Inflammatory macrophage (primary cell): Measurements from ENCODE around the gene KLHL22.
A peak's percentile ranks its signal among the peaks of the same experiment; 100 is the strongest.

Experiments
- DNase-seq, 2 donors: peaks; one replicate each; pipeline ENCODE4 v3.0.0-alpha.2; 2020 to 2022

KLHL22 gene

GRCh38 chr22:20442485-20443284, 52.9 kb downstream of the KLHL22 start:
- DNase-seq, result no peak

GRCh38 chr22:20441631-20442484, 53.7 kb downstream of the KLHL22 start:
- peak in 1 of 2 donors; percentile 43 for DNase-seq

- DNase-seq, result no peak
Observed at GRCh38 chr22:20440637-20441591, 54.7 kb downstream of the KLHL22 start.

DNA sequence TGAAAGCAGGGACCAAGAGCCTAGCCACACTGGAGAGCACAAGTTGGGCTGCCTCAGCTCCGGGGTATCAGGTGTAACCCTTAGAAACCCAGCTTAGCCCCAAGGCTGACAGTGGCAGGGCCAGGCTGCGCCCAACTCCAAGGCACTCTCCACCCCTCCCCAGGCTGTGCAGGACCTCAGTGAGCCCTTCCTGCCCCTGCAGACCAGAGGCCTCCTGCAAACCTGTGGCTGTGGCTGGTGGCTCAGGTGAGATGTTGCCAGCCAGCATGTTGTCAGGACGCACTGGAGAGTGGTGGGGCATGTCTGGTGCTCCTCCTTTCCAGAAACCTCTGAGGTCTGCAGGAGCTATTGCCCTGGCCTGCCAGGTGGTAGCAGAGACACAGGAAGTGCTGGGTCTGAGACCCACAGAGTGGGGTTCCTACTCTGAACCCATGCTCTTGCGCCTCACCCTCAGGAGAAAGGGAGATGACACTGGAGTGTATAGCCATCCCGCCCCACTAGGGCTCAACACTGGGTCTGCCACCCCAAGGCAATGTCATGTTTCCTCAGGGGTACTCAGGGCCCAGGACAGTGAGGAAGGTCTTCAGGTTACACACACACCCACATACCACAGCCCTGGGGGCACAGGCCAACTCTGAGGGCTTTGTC, 55.5 kb downstream of the KLHL22 start:
- no peak for DNase-seq

- no peak for DNase-seq
Observed at GRCh38 chr22:20439556-20439927, 56.1 kb downstream of the KLHL22 start.

GRCh38 chr22:20438678-20439492, 56.7 kb downstream of the KLHL22 start:
- DNase-seq, result peak; percentile 7 to 24

- DNase-seq, result no peak
Observed at GRCh38 chr22:20438427-20438677, 57.2 kb downstream of the KLHL22 start.

DNA sequence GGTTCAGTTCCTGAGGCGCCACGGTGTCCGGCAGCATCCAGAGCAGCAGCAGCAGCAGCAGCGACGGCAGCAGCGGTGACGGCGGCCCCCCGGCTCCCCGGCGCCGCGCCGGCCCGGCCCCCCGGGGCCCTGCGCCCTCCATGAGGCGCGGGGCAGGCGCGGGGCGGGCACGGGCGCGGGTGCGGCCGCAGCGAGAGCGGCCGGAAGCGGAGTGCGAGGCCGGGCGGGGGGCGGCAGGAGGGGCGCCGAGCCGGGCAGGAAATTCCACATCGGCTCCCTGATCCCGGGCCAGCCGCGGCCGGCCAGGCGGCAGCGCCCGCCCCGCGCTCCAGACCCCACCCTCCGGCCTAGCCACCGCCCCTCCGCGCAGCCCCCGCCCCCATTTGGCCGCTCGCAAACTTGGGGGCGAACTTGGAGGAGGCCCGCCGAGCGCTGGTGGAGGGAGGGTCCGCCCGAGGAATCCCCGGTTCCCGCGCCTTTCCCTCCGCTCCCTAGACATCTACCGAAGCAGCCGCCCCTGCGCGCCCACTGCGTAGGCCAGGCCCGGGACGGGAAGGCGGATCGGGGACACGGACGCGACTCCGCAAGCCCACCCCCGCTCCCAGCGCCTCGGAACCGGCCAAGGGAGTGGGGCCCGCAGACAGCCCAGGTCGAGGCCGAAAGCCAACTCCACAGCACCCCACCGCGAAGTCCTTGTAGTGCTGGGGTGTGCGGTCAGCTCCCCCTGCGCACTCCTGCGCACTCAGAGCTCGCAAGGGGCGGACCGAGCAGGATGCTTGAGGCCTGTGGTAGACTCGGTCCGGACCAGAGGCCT, 57.8 kb downstream of the KLHL22 start, which contains the start of gene SCARF2:
Gene SCARF2, minus strand, starts transcription at position 213 of the 814 bp plus-strand sequence. Its CDS starts 71 bp downstream, at position 142.
- no peak for DNase-seq

GRCh38 chr22:20436768-20437612, 58.6 kb downstream of the KLHL22 start:
- DNase-seq, result no peak

- no peak for DNase-seq
Observed at GRCh38 chr22:20436307-20436767, 59.3 kb downstream of the KLHL22 start.

DNA sequence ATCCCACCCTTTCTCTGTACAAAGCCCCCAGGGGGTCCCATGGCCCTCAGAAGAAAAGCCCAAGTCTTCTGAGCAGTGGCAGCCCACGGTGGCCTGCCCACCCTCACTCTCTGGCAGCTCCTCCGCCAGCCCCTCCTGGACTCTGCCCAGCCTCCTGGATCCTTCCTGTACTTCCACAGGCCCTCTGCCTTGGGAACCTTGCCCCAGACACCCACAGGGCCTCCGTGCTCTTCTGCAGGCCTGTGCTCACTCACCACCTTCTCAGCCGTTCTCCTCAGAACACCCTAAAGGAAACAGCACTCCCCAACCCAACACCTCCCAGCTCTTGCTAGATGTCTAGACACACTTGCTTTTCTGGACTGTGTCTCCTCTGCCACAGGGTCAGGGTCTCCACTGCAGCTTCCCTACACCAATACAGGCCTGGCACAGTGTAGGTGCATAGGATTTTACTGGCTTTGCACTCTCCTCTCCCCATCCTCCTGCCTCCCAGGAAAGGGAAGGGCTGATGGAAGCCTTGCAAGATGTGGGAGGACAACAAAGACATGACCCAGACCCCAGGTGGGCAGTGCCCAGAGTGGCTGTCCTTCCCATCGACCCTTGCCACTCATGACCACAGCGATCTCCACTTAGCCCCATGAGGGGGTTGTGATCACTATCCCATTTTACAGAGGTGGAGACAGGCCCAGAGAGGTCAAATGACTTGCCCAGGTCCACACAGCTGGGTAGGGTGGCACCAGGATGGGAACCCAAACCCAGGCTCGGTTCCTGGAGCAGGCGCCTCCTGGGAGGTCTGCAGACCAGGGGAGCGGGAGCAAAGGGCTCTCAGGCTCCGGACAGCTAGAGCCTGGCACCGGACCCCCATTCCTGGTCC, 59.9 kb downstream of the KLHL22 start:
- DNase-seq, result no peak

GRCh38 chr22:20434773-20435172, 60.8 kb downstream of the KLHL22 start:
- DNase-seq, result no peak

DNA sequence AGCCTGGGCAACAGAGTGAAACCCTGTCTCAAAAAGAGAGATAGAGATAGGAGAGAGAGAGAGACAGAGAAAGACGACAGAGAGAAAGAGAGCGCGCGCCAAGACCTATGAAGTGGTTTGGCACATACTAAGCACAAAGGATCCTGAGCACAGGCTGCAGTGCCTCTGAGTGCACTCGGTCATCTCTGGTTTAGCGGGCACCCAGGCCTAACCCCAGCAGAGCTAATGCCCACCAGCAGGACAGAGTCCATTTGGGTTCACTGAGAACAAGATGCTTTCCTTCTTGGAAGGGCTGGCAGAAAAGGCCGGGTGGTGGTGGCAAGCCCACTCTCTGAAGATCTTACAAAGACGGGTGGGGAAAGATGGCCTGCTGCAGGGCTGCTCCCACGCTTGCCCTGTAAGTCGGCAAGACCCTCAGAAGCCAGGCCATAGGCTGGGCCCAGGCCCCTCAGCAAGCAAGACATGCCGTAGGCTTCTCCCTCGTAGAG, 61.3 kb downstream of the KLHL22 start:
- DNase-seq, result no peak

DNA sequence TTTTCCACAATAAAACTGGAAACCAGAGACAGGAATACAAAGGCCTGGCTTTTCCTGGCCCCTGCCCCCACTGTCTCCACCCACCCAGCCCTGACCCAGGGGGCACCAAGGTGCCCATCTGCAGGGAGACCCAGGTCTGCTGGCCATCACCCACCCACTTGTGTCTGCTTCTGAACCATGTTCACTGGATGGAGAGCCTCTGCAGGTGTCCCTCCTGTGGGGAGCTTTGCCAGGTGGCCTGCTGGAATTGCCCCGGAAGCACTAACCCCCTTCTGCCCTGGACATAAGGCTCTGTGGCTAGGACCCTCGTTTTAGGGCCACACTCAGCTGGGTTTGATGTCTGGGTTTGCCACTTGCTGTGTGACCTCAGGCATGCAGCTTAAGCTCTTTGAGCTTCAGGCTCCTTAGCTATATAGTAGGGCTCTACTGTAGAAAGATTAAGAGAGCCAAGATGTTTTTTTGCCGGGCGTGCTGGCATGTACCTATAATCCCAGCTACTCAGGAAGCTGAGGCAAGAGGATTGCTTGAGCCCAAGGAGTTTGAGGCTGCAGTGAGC, 61.8 kb downstream of the KLHL22 start:
- no peak for DNase-seq

DNA sequence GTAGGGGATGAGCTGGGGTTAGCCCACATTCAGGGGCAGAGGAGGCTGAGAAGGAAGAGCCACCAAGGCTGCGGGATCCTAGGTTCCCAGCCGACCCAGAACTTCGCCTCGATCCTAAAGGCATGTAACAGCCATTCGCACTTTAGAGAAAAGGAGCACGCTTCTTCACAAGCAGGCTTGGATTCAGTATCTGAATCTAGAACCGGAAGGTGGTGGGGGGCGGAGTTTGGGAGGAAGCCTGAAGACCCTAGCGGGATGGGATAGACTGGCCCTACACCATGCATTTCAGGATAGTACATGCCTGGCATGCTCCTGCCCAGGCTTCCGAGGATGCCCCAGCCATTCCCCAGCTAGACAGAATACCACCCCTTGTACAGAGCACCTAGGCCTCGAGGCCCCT, 62.4 kb downstream of the KLHL22 start:
- DNase-seq, result no peak

GRCh38 chr22:20432244-20432686, 63.3 kb downstream of the KLHL22 start:
- no peak for DNase-seq

GRCh38 chr22:20431511-20432192, 63.9 kb downstream of the KLHL22 start:
- DNase-seq, result no peak
